NCI-H2171 (cell line): ENCODE measurements around the gene JDP2.

Experiments
- DNase-seq: peaks from one replicate; lab custom pipeline; 2025; lab: John Stamatoyannopoulos, UW

JDP2 gene

DNA sequence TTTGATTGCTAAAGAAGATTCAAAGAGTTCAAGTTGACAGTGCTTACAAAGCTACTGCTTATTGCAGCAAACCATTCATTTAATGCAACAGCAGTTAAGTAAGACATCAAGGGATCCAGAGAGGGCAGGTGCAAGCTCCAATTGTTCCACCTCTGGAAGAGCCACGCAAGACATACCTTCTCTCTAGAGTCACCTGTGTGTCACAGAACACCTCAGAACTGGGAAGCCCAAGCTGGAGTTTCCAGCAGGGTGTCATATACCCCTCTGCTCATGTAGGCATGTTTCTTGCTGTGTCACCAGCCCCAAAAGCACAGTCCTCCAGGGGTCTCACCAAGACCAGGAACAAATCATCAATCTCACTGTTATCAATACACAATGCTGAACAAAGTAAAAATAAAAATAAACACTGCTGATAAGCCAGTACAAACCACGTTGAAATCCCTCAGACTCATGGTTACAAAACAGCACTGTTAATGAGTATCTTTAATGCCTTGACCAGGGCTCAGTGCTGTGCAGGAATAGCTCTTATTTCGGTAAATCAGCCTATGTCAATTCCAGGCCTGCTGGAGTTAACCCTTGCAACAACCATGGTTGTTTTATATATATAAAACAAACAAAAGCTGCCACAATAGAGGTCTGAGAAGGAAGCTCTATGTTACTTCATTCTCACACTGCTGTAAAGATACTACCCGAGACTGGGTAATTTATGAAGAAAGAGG, 57.0 kb downstream of the JDP2 start:
- DNase-seq = no peak

DNA sequence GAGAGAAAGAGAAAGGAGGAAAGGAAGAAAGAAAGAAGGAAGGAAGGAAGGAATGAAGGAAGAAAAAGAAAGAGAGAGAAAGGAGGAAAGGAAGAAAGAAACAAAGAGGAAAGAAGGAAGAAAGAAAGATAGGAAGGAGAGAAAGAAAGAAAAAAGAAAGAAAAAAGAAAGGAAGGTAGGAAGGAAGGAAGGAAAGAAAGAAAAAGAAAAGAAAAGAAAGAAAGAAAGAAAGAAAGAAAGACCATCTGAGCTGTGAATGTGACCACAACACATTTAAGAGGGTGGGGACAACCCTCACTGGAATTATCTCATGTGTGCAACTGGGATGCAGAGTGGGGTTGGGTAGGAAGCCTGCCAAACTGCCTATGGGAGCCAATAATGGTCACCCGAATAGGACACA, 58.5 kb downstream of the JDP2 start:
- no peak for DNase-seq

DNA sequence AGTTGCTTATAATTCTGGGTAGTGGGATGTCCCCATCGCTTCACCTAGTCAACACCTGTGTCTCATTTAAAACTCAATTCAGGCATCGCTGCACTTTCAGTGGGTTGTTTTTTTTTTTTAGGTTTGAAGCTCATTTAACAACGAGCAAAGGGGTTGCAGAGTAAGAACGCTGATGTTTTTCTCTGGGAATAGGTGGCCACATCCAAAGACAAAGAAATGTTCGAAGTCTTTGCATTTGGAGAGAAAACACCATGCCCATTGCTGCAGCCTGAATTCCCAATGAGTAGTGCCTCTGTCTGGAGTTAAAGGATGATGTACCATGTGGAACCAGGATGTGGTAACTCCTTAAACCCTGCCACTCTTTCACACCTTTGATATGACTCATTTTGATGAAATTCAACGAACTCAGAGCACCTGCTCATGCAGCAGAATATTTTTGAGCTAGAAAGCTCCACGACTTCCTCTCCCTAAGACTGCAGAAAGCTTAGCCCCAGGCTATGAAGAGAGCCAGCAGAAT, 59.4 kb downstream of the JDP2 start:
- no peak for DNase-seq

DNA sequence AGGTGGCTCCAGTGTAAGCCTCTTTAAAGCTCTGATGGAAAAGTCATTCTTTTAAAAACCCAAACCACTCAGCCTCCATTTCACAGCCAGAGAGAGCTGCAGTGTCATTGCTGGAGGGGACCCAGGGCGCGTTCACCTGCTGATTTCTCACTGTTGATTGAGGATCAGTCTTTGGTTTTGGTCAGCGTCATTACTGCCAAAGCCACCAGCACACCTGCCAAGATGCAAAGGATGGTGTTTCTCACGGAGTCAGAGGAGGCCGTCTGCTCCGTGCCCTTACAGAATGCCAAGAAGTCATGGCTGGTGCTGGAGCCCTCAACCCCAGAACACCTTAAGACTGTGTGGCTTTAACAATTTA, 61.6 kb downstream of the JDP2 start:
- DNase-seq = no peak

DNA sequence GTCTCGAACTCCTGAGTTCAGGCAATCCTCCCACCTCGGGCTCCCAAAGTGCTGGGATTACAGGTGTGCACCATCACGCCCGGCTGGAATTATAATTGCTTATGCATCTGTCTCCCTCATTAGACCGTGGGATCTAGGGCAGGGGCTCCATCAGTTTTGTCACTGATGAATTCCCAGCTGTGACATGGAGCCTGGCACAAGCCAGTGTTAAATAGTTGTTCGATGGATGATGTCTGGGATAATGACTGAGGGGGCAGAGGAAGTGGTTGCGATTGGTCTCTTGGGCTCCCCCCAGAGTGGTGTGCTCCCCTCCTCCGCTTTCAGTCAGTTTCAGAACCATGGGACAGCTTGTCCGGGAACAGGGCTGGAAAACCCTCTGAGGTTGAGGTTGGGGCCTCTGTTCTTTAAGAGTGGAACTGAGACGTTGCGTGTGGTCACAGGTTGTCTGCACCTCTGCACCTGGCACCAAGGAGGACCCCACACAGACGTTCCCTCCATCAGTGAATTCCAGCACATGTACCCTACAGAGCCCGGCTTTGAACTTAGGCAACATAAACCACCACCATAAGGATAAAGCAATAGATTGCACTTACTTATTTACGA, 63.7 kb downstream of the JDP2 start:
- DNase-seq = no peak

DNA sequence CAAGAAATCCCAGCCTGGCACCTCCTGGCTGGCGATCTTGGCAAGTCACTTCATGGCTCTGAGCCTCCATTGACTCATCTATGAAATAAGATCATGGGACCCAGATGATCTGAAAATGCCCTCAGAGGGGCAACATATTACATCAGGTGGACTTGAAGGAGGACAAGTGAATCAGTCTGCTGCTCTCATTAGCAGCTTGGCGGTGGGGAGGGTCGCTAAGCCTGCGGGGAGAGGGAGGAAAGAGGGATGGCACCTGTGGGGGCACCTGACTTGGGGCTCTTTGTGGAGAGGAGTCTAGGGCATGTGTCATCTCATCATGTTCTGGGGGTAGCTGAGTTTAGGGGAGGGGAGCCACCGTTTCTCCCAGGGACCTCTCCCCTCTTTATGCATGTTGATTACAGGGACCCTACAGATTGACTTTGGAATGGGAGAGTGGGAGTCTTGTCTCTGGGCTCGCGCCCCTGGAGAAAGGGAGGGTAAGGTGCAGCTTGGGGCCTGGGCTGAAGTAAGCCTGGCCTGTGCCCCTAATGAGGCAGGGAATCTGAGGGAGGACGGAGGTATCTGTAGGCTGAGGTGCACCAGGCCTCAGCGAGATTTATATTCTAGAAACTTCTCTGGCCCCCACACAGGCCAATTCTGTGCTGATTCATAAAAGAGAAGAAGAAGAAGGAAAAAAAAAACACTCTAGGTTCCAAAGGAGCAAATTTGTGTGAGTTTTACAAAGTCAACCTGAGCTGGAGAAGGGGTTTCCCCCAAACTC, 65.2 kb downstream of the JDP2 start:
- DNase-seq = no peak

DNA sequence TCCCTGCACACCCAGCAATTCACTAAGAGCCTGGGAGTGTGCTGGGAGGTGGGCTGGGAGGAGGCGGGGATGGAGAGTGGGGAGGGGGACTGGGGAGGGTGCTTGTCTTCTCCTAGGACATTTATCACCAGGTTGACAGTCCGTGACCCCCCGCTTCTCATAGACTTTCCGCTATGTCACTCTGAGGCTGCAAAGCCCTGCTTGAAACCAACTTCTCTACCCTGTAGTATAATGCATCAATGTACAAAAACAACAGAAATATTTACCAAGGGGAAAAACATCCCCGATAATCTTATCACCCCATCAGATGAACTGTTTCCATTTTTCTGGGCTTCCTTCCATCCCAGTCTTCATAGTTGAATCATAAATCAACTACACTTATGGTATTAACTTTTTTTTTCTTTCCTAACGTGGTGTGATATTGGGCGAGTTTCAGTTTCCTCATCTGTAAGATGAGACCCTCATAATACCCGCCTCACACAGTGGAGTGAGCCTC, 65.8 kb downstream of the JDP2 start:
- no peak for DNase-seq

DNA sequence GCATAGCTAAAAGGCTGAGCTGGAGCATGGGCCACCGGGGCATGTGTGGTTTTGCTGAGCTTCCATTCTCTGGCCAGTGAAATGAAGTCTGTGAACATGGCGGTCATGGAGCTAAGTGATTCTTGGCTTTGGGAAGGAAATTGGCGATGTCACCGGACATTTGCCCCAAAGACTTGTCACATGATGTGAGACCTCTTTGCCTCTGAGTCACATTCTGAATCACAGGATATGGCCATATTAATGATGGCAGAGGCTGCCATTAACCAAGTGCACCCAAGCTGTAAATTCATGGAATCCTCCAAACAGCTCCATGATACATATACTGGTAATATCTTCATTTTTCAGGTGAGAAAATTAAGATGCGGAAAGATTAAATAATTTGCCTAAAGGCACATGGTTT, 67.1 kb downstream of the JDP2 start:
- no peak for DNase-seq

DNA sequence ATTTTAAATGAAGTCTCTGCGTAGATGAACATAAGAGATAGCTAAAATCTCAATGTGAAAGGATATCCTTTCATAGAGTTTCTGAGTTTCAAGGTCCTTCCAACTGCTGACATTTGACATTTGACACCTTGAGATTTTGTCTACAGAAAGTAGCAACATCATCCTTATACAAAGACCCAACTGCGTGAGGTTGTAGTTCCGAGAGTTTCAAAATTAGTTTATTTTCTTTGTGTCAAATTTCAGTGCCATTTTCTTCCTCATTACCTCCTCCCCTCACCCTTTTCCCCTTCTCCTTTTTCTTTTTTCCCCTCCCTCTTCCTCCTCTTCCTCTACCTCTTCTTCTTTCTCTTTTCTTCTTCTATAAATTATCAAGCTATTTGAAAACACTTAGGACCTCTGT, 67.6 kb downstream of the JDP2 start:
- no peak for DNase-seq

DNA sequence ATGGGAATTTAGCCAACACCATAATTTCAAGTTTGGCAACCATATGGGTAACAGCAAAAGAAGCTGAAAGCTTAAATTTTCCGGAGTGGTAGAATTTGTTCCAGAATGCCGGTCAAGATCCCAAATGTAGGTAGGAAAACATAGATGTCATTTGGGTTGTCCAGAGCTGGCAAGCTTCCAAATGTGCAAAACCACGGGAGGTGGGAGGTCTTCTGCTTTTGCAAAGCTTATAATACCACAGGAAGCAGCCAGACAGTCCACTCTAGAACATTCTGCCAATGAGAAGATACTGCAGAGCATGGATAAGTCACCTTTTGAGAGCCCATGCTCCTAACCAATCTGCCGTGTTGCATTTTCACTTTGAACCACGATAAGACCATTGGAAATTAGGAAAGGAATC, 68.1 kb downstream of the JDP2 start:
- DNase-seq = no peak

DNA sequence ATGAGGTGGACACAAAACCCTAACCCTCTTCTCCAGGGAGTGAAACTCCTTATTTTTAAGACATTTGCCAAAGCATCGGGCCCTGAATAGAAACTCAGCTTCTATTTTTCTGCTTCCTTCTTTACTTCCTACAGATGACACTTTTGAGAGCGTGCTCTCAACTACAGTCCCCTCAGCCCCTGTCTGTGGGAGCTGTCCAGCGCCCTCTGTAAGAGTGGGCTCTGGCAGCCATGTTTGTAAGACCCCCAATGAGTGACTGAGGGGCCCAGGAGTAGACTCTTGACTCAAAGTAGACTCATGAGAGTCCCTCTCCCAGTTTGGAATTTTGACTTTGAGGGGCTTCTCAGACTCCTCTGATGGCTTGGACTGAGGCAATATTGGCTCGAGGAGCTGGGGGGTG, 68.9 kb downstream of the JDP2 start:
- DNase-seq = no peak

DNA sequence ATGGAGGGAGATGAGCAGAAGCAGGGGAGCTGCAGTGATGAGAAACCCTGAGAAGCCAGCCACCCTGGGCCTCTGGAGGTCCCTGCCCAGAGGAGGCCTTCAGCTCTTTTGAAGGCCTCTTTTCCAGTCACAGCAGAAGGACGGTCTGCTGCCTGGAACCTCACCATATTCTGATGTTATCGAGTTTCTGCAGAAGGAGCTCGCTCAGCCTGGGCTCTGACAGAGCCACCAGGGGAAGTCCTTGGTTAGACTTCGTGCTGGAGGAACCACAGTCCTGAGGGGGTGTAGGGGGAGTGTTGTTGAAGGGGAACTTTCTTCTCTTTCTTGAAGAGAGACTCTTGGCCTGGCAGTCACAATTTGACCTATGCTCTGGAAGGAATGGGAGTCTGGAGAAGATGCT, 69.4 kb downstream of the JDP2 start:
- no peak for DNase-seq

DNA sequence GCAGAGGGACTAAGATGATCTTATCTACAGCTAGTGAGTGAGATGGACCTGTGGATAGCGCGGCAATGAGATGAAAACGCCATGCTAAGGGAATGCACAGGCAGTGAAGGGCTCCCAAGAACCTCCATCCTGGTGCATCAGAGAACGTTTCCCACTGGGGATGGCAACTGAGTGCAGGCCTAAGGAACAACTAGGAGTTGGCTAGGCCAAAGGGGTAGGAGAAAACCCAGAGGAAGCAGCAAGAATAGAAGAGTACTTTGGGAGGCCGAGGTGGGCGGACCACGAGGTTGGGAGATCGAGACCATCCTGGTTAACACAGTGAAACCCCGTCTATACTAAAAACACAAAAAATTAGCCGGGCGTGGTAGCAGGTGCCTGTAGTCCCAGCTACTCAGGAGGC, 69.9 kb downstream of the JDP2 start:
- DNase-seq = no peak

DNA sequence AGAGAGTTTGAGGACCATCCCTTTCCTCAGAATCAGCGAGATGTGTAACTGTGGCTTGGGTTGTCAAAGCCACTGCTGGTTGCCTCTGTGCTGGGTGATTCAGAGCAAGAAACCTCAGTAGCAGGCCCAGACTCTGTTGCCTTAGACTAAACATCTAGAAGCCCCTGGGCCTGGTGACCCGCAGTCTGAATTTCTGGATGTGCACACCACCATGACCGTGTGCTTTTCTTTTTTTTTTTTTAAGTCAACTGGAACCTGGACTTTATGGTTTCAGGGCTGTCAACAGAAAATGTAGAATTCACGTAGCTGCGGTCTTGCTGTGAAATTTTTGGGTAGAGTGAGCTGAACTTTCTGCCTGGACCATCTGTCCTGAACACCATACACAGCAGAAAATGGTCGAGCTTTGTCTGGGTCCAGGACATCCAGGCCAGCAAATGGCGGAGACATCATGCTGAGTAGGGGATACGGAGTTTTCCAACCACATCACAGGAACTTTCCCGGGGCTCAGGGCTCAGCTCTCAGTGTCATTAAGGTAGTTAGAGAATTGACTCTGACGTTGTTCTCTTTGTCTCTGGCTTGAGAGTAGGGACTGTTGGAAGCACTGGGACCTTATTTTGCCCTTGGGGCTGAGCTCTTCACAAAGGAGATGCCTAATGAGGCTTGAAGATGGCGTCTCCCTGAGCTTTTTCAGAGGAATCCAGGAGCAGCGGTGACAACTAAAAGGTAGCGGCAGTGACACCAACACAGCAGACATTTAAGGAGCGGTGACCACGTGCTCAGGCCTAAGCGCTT, 71.5 kb downstream of the JDP2 start:
- DNase-seq = no peak

DNA sequence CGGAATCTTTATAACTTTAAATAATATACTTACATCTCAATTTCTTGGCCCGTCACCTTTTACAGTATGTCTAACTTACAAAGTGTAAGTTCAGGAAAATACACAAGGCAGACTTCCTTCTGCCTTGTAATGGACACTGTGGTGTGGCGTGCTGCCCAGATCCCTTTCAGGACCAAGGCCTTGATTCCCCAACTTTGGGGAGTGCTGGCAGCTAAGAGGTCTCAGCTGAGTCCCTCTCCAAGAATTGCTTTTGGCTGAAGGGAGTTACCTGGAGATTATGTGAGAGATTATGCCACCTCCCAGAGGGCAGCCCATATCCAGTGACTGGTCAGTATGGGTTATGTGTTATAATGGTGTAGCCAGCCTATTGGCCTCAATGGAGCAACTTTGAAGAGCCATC, 73.3 kb downstream of the JDP2 start:
- no peak for DNase-seq

DNA sequence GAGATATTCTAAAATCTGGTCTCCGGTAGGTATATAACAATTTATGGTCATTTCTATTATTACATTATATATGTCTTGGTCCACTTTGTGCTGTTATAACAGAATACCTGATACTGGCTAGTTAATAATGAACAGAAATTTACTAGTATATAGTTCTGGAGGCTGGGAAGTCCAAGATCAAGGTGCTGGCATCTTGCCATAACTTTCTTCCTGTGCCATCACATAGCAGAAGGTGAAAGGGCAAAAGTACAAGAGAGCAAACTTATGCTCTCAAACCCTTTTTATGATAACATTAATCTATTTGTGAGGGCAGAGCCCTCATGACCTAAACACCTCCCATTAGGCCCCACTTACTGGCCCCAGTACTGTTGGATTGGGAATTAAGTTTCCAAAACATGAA, 76.6 kb downstream of the JDP2 start:
- DNase-seq = no peak

DNA sequence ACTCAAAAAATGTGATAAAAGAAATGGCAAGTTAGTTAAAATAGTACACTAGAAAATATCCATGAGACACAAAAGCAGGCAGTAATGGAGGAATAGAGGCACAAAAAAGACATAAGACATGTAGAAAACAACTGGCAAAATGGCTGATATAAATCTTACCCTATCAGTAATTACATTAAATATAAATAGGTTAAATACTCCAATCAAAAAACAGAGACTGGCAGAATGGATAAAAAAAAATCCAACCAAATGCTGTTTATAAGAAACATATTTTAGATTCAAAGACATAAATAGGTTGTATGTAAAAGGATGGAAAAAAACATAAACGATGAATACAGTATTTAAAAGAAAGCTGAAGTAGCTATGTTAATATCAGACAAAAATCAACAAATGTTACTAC, 79.1 kb downstream of the JDP2 start:
- no peak for DNase-seq

DNA sequence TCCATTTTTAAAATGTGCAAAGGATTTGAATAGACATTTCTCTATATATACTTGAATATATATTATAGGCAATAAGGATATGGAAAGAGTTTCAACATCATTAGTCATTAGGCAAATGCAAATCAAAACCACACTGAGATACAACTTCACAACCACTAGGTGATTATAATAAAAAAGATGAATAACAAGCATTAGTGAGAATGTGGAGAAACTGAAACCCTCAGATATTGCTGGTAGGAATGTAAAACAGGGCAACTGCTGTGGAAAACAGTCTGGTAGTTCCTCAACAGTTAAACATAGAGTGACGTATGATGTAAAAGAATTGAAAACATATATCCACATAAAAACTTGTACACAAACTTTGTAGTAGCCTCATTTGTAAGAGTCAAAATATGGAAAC, 82.7 kb downstream of the JDP2 start:
- no peak for DNase-seq

DNA sequence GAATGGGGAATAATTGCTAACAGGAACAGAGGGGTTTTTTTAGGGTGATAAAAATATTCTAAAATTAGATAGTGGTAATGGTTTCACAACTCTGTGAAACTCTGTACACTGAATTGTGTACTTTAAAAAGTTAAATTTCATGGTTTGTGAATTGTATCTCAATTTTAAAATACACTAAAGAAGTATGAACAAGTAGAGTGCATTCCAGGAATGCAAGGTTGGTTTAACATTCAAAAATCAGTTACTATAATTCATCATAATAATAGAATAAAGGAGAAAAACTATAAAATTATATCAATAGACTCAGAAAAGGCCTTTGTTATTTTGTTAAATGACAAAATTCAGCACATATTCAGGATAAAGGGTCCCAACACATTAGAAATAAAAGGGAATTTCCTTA, 83.4 kb downstream of the JDP2 start:
- no peak for DNase-seq

DNA sequence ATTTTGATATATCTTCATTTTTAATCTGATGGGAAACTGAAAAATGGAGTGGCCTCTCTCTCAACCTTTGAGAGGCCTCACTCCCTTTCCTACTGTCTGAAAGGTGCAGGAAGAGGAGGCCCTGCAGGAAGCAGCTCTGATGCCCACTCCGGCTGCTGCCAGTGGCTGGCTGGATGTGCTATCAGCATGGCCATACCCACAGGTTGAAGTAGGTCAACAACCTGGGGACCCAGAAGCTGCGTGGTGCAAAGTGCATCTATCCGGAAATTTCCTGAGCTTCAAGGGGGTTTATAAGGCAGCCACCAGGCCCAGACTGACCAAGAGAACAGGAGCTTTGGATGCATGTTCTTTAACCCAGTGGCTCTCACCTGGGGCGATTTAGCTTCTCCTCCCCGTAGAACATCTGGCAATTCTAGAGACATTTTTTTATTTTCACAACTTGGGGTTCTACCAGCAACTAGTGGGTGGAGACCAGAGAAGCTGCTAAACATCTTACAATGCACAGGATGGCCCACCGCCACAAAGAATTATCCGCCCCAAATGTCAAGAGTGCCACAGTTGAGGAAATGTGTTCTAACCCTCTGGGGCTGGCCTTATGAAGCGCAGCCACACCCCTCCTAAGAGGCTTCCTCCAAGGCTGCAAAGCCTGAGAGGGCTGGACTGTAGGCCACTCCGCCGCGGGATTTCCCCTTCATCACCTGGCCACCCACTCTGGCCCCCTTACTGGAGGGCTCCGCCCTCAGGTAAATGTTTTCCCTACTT, 86.3 kb downstream of the JDP2 start:
- DNase-seq = no peak
